ENCODE data around the gene LCMT2. TPM values are rescaled to one million over a fixed set of nuclear protein-coding genes. Genes with fewer than 3 reads are reported as not detected.
A peak's percentile ranks its signal among the peaks of the same experiment; 100 is the strongest.

Gene LCMT2
- total RNA-seq, 2 experiments from 2014 or later: 9.6 to 12.3 TPM

DNA sequence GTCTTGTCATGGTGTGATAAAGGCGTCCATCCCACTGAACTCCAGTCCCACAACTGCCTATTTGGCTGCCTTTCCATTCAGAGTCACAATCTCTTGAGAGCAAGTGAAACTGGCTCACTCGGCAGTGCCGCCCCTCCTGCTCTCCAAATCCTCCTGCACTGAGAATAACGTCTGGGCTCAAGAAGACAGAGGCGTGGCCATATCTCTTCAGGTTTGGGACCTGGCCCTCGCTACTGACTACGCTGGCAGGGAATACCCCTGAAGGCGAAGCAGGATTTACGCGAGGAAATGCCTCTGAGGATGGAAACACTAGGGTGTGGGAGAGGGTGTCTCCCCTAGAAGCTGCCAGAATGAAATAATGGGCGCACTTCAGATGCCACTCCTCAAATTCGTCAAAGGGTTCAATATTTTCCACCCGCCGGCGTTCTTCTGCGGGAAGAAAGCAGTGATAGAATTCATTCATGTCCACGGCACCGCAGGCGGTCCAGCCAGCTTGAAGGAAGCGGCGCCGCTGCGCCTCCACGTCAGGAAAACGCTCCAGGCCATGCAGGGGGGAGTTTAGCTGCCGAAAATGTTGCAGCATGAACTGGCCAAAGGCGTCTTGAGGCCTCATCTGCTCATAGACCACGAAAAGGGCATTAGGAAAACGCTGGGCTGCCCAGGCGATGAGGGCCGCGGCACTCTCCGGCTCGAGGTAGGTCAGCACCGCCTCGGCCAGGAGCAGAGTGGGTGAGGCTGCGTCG is 985 bp downstream of the LCMT2 start:
- Mint-ChIP-seq H3K4me1 (peaks cover 46% of the 10 kb centered on the region), H3K4me3 (peak overlapping the region; percentile 93), H3K36me3 (peaks cover 31% of the 10 kb centered on the region), H3K27ac (peak overlapping the region; percentile 97), H3K27me3 (no peaks in the 10 kb centered on the region), H3K9me3 (ENCODE audit: low read depth) (no peaks in the 10 kb centered on the region)
- CTCF ChIA-PET: interaction anchor here (0.8 to 1.0 kb wide), 2 partner anchors 47 to 104 kb away, joined by 3 read pairs; no protein-coding TSS in a partner anchor
- ATAC-seq (no peak), DNase-seq (peak; percentile 42)

DNA sequence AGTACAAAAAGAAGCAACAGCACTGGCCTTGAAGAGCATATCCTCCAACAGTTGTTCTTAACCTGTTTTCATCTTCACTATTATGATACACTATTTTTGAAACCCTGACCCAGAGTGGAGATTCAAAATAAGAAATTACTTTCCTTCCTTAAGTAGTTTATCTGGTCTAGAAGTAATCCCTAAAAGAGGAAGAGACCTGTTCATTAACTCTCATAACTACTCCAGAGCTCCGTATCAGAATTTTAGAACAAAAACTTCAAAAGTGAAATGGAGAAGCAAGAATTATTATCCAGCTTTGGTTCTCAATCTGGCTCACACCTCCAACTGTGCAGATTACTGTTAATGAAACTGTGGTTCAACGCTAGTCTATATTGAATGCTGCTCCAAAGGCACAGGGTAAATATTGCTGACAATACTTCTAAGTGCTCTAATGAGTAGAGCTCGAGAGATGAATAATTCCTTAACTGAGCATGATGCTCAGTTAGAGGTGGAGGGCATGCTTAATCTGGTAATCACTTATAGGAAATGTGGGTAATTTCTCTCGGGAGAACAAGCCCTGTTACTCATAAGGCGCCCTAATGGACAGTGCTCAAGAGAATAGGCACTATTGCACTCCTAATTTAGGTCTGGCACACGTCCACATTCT is 5.2 kb downstream of the LCMT2 start:
- CTCF ChIA-PET: interaction anchor here (1.2 to 1.5 kb wide), 3 partner anchors 13 to 100 kb away, joined by 3 to 5 read pairs (median 4); no protein-coding TSS in a partner anchor
- no peak for DNase-seq
- no peak overlapping the region for H3K27ac Mint-ChIP-seq
- no peak overlapping the region for H3K4me3 Mint-ChIP-seq
- no peaks in the 10 kb centered on the region for H3K9me3 Mint-ChIP-seq (ENCODE audit: low read depth)
- peaks cover 26% of the 10 kb centered on the region for H3K4me1 Mint-ChIP-seq
- H3K36me3 Mint-ChIP-seq: peaks cover 19% of the 10 kb centered on the region
- no peak for ATAC-seq
- peaks cover 5% of the 10 kb centered on the region for H3K27me3 Mint-ChIP-seq

DNA sequence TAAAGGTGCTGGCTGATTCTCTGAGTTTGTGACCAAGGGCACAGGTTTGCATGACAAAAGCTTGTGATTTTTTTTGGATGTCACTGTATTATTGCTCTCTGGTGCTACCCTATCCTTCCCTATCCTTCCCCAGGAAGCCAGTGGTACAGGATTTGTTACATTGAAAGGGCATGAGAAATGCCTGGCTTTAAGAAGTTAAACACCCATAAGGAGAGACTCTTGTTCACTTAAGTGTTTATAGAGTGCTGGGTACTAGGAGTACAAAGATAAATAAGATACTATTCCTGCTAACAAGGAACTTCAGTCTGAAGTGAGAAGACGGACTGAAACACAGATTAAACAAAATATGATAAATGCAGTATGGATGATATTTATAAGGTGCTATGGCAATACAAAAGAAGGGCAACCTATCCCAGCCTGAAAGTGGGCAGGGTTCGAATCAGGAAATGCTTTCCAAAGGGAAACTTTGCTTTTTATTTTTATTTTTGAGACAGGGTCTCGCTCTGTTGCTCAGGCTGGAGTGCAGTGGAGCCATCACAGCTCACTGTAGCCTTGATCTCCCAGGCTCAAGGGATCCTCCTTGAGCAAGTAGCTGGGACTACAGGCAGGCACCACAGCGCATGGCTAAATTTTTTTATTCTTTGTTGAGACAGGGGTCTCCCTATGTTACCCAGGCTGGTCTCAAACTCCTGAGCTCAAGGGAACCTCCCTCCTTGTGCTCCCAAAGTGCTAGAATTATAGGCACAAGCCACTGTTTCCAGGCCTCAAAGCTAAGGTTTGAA is 11.2 kb downstream of the LCMT2 start:
- Mint-ChIP-seq H3K4me1 (no peaks in the 10 kb centered on the region), H3K4me3 (no peak overlapping the region), H3K9me3 (ENCODE audit: low read depth) (no peaks in the 10 kb centered on the region), H3K36me3 (no peaks in the 10 kb centered on the region), H3K27me3 (peaks cover 21% of the 10 kb centered on the region), H3K27ac (no peak overlapping the region)
- no peak for ATAC-seq
- DNase-seq: no peak
- CTCF ChIA-PET: interaction anchor here (0.9 kb wide), 1 partner anchor 34 kb away, joined by 3 read pairs; no protein-coding TSS in a partner anchor

DNA sequence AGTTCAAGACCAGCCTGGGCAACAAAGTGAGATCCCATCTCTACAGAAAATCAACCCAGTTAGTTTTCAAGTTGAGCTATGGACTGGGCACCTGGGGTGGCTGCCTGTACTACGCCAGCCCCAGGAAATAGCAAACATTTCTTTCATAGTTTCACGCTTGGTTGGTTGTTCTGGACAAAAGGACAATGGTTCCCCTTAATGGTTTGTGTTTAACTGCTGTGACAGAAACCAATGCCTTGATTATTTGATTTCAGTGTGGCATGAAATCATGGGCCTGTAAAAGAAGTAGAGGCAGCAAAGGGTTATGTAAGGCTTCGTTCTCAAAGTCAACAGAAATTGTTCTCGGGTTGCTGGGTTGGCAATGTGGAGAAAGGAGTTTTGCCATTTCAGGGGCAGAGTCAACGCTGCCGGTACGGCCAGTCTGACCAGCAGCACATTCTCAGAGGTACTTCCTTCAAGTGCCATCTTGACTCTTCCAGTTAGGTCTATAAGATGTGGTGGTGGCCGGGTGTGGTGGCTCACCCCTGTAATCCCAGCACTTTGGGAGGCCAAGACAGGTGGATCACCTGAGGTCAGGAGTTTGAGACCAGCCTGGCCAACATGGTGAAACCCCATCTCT is 12.7 kb downstream of the LCMT2 start:
- H3K27me3 Mint-ChIP-seq: peaks cover 29% of the 10 kb centered on the region

DNA sequence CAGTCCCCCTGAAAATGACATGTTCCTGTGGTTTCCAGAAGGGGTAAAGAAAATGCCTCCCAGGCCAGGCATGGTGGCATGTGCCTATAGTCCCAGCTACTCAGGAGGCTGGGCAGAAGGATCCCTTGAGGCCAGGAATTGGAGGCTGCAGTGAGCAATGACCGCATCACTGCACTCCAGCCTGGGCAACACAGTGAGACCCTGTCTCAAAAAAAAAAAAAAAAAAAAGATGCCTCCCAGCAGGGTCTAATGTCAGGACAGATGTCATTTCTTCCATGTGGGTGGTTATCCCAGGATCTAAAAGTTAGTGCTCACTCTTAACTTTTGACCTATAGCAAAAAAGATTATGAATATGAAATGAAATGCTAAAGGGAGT is 13.4 kb downstream of the LCMT2 start:
- no peak for ATAC-seq
- no peaks in the 10 kb centered on the region for H3K4me1 Mint-ChIP-seq
- CTCF ChIA-PET: interaction anchor here (0.8 kb wide), 1 partner anchor 198 kb away, joined by 3 read pairs; no protein-coding TSS in a partner anchor
- H3K27me3 Mint-ChIP-seq: peaks cover 32% of the 10 kb centered on the region
- no peaks in the 10 kb centered on the region for H3K36me3 Mint-ChIP-seq
- DNase-seq: no peak
- no peaks in the 10 kb centered on the region for H3K9me3 Mint-ChIP-seq (ENCODE audit: low read depth)
- H3K27ac Mint-ChIP-seq: no peak overlapping the region
- H3K4me3 Mint-ChIP-seq: no peak overlapping the region

More for the DNA sequence above, 12.7 kb downstream of the LCMT2 start:
- Mint-ChIP-seq H3K9me3 (ENCODE audit: low read depth) (no peaks in the 10 kb centered on the region), H3K4me3 (no peak overlapping the region), H3K36me3 (no peaks in the 10 kb centered on the region), H3K27ac (no peak overlapping the region), H3K4me1 (no peaks in the 10 kb centered on the region)
- ATAC-seq: no peak
- DNase-seq: no peak
- CTCF ChIA-PET: interaction anchor here (0.6 kb wide), 2 partner anchors 9 to 111 kb away, joined by 3 to 4 read pairs; no protein-coding TSS in a partner anchor

DNA sequence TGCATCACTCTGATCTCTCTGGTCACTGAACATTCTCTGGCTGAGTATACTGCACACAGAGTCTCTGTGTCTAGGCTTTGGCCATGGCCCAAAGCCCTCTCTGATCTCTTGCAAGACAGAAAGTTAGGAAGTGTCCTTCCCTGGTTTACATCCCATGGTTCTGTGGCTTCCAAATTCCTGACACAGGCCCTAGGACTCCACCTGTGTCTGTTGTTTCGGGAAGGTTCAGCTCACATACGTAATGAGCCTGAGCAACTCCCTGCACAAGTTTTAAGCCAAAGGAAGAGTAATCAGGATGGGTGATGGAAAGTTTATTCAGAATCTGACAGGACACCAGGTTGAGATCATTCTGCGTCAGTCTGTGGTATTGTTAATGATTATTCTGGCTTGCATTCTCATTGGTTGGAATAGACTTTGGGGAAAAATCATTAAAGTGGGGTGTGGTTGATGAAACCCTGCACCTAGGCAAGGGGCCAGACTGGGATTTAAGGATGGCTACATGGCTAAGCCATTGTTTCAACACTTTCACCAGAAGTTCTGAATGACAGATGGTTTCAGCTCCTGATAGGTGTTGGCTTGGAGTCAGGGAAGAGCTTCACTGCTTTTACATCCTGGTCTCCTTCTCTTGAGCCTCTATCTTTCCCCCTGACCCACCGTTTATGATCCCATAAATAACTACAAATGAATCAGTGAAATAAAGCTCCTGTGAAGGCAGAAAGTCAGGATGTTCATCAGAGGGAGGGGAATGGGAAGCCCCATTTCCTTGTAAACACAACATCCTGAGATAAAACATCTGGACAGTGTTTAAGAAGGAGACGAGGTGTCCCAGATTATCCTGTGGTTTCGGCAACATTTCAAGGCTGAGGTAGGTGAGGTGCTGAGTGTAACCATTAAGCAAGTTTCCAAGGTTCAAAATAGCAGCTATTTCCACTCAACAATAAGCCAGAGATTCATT is 14.1 kb downstream of the LCMT2 start:
- Mint-ChIP-seq H3K4me1 (no peaks in the 10 kb centered on the region), H3K27ac (no peak overlapping the region), H3K9me3 (ENCODE audit: low read depth) (no peaks in the 10 kb centered on the region), H3K27me3 (peaks cover 35% of the 10 kb centered on the region), H3K4me3 (no peak overlapping the region), H3K36me3 (no peaks in the 10 kb centered on the region)
- ATAC-seq: no peak
- DNase-seq: no peak
- CTCF ChIA-PET: interaction anchor here (0.8 to 1.3 kb wide), 2 partner anchors 31 to 198 kb away, joined by 3 to 5 read pairs; no protein-coding TSS in a partner anchor

DNA sequence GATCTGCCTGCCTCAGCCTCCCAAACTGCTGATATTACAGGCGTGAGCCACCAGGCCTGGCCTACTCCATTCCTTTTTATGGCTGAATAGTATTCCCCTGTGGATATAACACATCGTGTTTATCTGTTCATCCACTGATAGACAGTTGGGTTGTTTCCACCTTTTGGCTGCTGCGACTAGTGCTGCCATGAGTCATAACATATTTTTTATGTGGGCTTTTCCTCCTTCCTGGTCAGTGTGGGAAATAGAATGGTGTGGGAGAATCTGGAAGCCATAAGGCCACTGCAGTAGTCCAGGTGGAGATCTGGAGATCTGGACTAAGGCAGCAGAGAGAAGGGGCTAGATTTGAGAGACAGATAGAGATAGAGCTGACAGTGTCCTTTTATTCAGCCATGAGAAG is 16.2 kb downstream of the LCMT2 start:
- Mint-ChIP-seq H3K9me3 (ENCODE audit: low read depth) (no peaks in the 10 kb centered on the region), H3K27me3 (peaks cover 50% of the 10 kb centered on the region), H3K27ac (no peak overlapping the region), H3K4me1 (no peaks in the 10 kb centered on the region), H3K36me3 (no peaks in the 10 kb centered on the region), H3K4me3 (no peak overlapping the region)
- ATAC-seq (no peak), DNase-seq (no peak)
- CTCF ChIA-PET: no interaction called here

DNA sequence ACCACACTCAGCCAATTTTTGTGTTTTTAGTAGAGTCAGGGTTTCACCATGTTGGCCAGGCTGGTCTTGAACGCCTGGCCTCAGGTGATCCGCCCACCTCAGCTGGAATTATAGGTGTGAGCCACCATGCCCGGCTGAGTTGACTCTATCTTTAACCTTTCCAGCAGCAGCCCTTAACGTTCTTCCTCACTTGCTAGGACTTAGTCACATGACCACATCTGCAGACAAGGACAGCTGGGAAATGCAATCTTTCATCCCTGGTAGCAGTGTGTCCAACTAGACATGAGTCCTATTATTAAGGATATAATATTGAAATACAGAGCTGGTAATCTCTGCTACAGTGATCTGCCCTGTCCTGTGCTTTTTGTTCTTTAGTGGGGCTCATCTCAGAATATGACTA is 18.0 kb downstream of the LCMT2 start:
- H3K27me3 Mint-ChIP-seq: peaks cover 51% of the 10 kb centered on the region
- no peak overlapping the region for H3K27ac Mint-ChIP-seq
- no peaks in the 10 kb centered on the region for H3K36me3 Mint-ChIP-seq
- ATAC-seq (no peak), DNase-seq (no peak)
- H3K4me3 Mint-ChIP-seq: no peak overlapping the region
- H3K4me1 Mint-ChIP-seq: no peaks in the 10 kb centered on the region
- no peaks in the 10 kb centered on the region for H3K9me3 Mint-ChIP-seq (ENCODE audit: low read depth)
- CTCF ChIA-PET: interaction anchor here (1.2 kb wide), 1 partner anchor 14 kb away, joined by 4 read pairs; no protein-coding TSS in a partner anchor

DNA sequence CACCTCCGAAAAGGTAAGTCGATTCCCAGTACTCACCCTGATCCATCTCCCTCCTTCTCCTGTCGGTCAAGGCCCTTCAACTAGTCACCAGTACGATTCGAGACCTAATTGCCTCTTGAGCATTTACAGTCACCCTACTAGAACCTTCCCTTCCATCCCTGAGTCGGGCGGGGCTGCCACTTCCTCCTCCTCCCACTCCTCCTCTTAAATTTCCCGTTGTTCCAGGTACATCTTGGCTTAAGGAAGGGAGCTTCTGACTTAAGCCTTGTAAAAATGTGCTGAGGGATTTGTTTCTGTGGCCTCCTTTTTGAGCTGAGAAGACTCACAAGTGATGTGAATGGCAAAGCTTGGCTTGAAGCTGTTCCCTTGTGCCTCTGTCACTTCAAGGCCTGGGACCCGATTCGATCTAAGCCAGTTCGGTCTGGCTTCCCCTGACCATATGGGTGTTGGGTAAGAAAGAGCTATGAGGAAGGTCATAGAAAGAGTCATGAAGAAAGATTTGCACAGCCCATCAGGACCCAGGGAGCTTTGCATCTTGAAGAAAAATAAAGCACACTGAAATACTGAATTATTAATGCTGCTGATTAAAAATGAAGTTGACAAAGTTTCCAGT is 28.1 kb downstream of the LCMT2 start, which contains the start of gene TGM7:
TSS of gene TGM7 (minus strand) at position 51 of the 613 bp plus-strand sequence.
- Mint-ChIP-seq H3K9me3 (ENCODE audit: low read depth) (no peaks in the 10 kb centered on the region), H3K27ac (no peak within 1 kb of the TSS), H3K36me3 (no peaks in the 10 kb centered on the region), H3K4me3 (no peak within 1 kb of the TSS), H3K27me3 (peaks cover 60% of the 10 kb centered on the region), H3K4me1 (no peaks in the 10 kb centered on the region)
- CTCF ChIA-PET: interaction anchor here (1.3 to 1.7 kb wide), 2 partner anchors 17 to 77 kb away, joined by 4 to 5 read pairs; no protein-coding TSS in a partner anchor
- ATAC-seq: no peak
- no peak for DNase-seq

DNA sequence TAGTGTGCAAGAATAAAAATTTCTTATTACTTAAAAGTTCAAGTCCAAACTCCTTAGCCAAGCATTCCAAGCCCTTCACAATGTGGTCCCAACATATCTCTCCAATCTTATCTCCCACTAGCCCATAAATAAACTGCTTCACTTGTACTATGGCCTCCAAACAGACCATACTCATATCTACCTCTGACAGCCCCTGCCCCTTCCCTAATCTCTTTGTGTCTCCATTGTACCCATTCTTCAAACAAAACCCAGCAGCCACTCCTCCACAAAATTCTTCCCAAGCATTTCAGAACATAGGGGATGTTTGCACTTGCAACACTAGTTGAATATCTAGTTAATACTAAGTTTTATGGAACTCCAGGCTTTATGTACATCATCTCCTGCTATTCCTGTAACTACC is 30.5 kb downstream of the LCMT2 start:
- H3K27ac Mint-ChIP-seq: no peak overlapping the region
- CTCF ChIA-PET: no interaction called here
- no peaks in the 10 kb centered on the region for H3K9me3 Mint-ChIP-seq (ENCODE audit: low read depth)
- no peak for DNase-seq
- H3K36me3 Mint-ChIP-seq: no peaks in the 10 kb centered on the region
- H3K4me3 Mint-ChIP-seq: no peak overlapping the region
- peaks cover 51% of the 10 kb centered on the region for H3K27me3 Mint-ChIP-seq
- ATAC-seq: no peak
- peaks cover 3% of the 10 kb centered on the region for H3K4me1 Mint-ChIP-seq

DNA sequence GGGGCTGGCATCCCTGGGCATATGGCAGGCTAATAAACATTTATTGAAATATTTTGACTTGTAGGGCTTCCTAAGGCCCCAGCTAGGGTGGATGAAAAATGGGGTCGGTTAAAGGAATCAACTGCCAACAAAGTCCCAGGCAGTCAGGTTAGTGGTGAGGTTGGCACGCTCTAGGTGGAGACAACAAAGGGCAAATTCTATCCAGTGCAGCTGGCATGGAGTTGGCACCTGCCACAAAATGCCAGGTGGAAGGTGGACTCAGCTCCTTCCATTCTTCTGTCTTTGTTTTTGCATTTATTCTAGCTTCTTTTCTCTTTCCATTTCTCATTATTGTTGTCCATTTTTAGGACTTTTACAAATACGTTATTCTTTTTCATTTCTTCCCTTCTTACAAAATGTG is 31.0 kb downstream of the LCMT2 start:
- Mint-ChIP-seq H3K9me3 (ENCODE audit: low read depth) (no peaks in the 10 kb centered on the region), H3K4me1 (peaks cover 3% of the 10 kb centered on the region), H3K4me3 (no peak overlapping the region), H3K27ac (no peak overlapping the region), H3K36me3 (no peaks in the 10 kb centered on the region), H3K27me3 (peaks cover 52% of the 10 kb centered on the region)
- ATAC-seq (no peak), DNase-seq (no peak)
- CTCF ChIA-PET: interaction anchor here (0.6 kb wide), 1 partner anchor 95 kb away, joined by 3 read pairs; no protein-coding TSS in a partner anchor
